Measurements from ENCODE around the gene GRAP2. TPM values are rescaled to one million over a fixed set of nuclear protein-coding genes. Genes with fewer than 3 reads are reported as not detected.

GRAP2 gene
- total RNA-seq, 1 donor from 2014 or later, result not detected

GRCh38 chr22:39916496-39916895 is 15.6 kb downstream of the GRAP2 start:
- no peaks in the 10 kb centered on the region for H3K36me3 ChIP-seq (ENCODE audit: control insufficient read depth, insufficient read depth, low read length)
- no peak overlapping the region for H3K4me3 ChIP-seq (ENCODE audit: low read depth, low read length)
- no peak for DNase-seq (ENCODE audit: low read depth)
- H3K27me3 ChIP-seq (ENCODE audit: control insufficient read depth, insufficient read depth, low read length), result peaks cover 12% of the 10 kb centered on the region
- no peak for TF ChIP-seq CTCF (IDR thresholded peaks at IDR 0.05; ENCODE audit: insufficient read depth, low read length, severe bottlenecking)
- FAIRE-seq, result no peak

GRCh38 chr22:39917197-39917643 is 16.3 kb downstream of the GRAP2 start:
- H3K27me3 ChIP-seq (ENCODE audit: control insufficient read depth, insufficient read depth, low read length), result peaks cover 13% of the 10 kb centered on the region
- DNase-seq (ENCODE audit: low read depth), result no peak
- TF ChIP-seq CTCF (IDR thresholded peaks at IDR 0.05; ENCODE audit: insufficient read depth, low read length, severe bottlenecking), result no peak
- H3K36me3 ChIP-seq (ENCODE audit: control insufficient read depth, insufficient read depth, low read length), result no peaks in the 10 kb centered on the region
- FAIRE-seq, result no peak
- H3K4me3 ChIP-seq (ENCODE audit: low read depth, low read length), result no peak overlapping the region

- Histone ChIP-seq H3K27me3 (ENCODE audit: control insufficient read depth, insufficient read depth, low read length) (peaks cover 15% of the 10 kb centered on the region), H3K36me3 (ENCODE audit: control insufficient read depth, insufficient read depth, low read length) (no peaks in the 10 kb centered on the region), H3K4me3 (ENCODE audit: low read depth, low read length) (no peak overlapping the region)
- DNase-seq (ENCODE audit: low read depth), result peak; percentile 40
- no peak for TF ChIP-seq CTCF (IDR thresholded peaks at IDR 0.05; ENCODE audit: insufficient read depth, low read length, severe bottlenecking)
- FAIRE-seq, result no peak
Observed at GRCh38 chr22:39917776-39918495, 17.1 kb downstream of the GRAP2 start.

GRCh38 chr22:39920134-39920743 is 19.4 kb downstream of the GRAP2 start:
- FAIRE-seq, result no peak
- peaks cover 12% of the 10 kb centered on the region for H3K27me3 ChIP-seq (ENCODE audit: control insufficient read depth, insufficient read depth, low read length)

GRCh38 chr22:39923696-39924095 is 22.8 kb downstream of the GRAP2 start:
- no peak for TF ChIP-seq CTCF (IDR thresholded peaks at IDR 0.05; ENCODE audit: insufficient read depth, low read length, severe bottlenecking)
- Histone ChIP-seq H3K27me3 (ENCODE audit: control insufficient read depth, insufficient read depth, low read length) (peaks cover 7% of the 10 kb centered on the region), H3K4me3 (ENCODE audit: low read depth, low read length) (no peak overlapping the region), H3K36me3 (ENCODE audit: control insufficient read depth, insufficient read depth, low read length) (no peaks in the 10 kb centered on the region)
- no peak for FAIRE-seq
- no peak for DNase-seq (ENCODE audit: low read depth)

More at GRCh38 chr22:39920134-39920743, 19.4 kb downstream of the GRAP2 start:
- Histone ChIP-seq H3K4me3 (ENCODE audit: low read depth, low read length) (no peak overlapping the region), H3K36me3 (ENCODE audit: control insufficient read depth, insufficient read depth, low read length) (no peaks in the 10 kb centered on the region)
- DNase-seq (ENCODE audit: low read depth), result no peak
- TF ChIP-seq CTCF (IDR thresholded peaks at IDR 0.05; ENCODE audit: insufficient read depth, low read length, severe bottlenecking), result no peak
